H9 (cell line): ENCODE measurements around the gene ZNF837. TPM values are rescaled to one million over a fixed set of nuclear protein-coding genes. Genes with fewer than 3 reads are reported as not detected.

Experiments used
- DNase-seq: peaks from one replicate; pipeline ENCODE4 v3.0.0-alpha.2; 2017
- H2AFZ ChIP-seq: one replicate; pipeline ENCODE4 v1.6.1; 2013; ENCODE audit warnings: mild to moderate bottlenecking, low read length, control low read depth, moderate library complexity
- H2AK5ac ChIP-seq: 2 replicates; pipeline ENCODE4 v1.6.1; 2013; ENCODE audit warnings: low read length, control low read depth, mixed read lengths; ENCODE audit not compliant: insufficient read length
- H2BK120ac ChIP-seq: one replicate; pipeline ENCODE4 v1.6.1; 2013; ENCODE audit warnings: low read depth, mild to moderate bottlenecking, low read length, control low read depth, inconsistent platforms; ENCODE audit not compliant: poor library complexity, severe bottlenecking
- H2BK12ac ChIP-seq: 2 replicates; pipeline ENCODE4 v1.6.1; 2013; ENCODE audit warnings: low read length, control low read depth, mixed read lengths, low read depth; ENCODE audit not compliant: insufficient read length
- H2BK15ac ChIP-seq: 2 replicates; pipeline ENCODE4 v1.6.1; 2013; ENCODE audit warnings: low read depth, low read length, control low read depth
- H2BK20ac ChIP-seq: one replicate; pipeline ENCODE4 v1.6.1; 2013; ENCODE audit warnings: low read depth, mild to moderate bottlenecking, low read length, control low read depth, inconsistent platforms; ENCODE audit not compliant: poor library complexity, severe bottlenecking
- H2BK5ac ChIP-seq: 2 replicates; pipeline ENCODE4 v1.6.1; 2013; ENCODE audit warnings: low read length, control low read depth, mixed read lengths; ENCODE audit not compliant: insufficient read length
- H3K14ac ChIP-seq: 2 replicates; pipeline ENCODE4 v1.6.1; 2013; ENCODE audit warnings: low read length, control low read depth; ENCODE audit not compliant: insufficient read depth
- H3K18ac ChIP-seq: 2 replicates; pipeline ENCODE4 v1.6.1; 2013; ENCODE audit warnings: low read depth, mild to moderate bottlenecking, mixed read lengths, low read length, control low read depth; ENCODE audit not compliant: insufficient read length
- H3K23ac ChIP-seq: 2 replicates; pipeline ENCODE4 v1.6.1; 2013; ENCODE audit warnings: low read length, control low read depth, mixed read lengths, low read depth; ENCODE audit not compliant: insufficient read length
- H3K23me2 ChIP-seq: 2 replicates; pipeline ENCODE4 v1.6.1; 2013; ENCODE audit warnings: low read depth, mild to moderate bottlenecking, mixed read lengths, low read length, control low read depth; ENCODE audit not compliant: insufficient read length, poor library complexity, severe bottlenecking
- H3K27ac ChIP-seq: 2 replicates; pipeline ENCODE4 v1.5.1; 2013; ENCODE audit warnings: low read length, control low read depth, mixed read lengths, low read depth; ENCODE audit not compliant: insufficient read length
- H3K27me3 ChIP-seq: 2 replicates; pipeline ENCODE4 v1.6.1; 2013; ENCODE audit warnings: low read length, control low read depth, inconsistent platforms; ENCODE audit not compliant: insufficient read depth
- H3K4ac ChIP-seq: 2 replicates; pipeline ENCODE4 v1.6.1; 2013; ENCODE audit warnings: low read depth, mild to moderate bottlenecking, control low read depth, inconsistent platforms, low read length, moderate library complexity
- H3K4me1 ChIP-seq: 2 replicates; pipeline ENCODE4 v1.6.1; 2013; ENCODE audit warnings: low read length, control low read depth, inconsistent platforms; ENCODE audit not compliant: insufficient read depth
- H3K4me2 ChIP-seq: 2 replicates; pipeline ENCODE4 v1.6.1; 2013; ENCODE audit warnings: low read length, control low read depth, mixed read lengths; ENCODE audit not compliant: insufficient read length, insufficient read depth
- H3K56ac ChIP-seq: 2 replicates; pipeline ENCODE4 v1.6.1; 2013; ENCODE audit warnings: low read depth, mild to moderate bottlenecking, mixed read lengths, low read length, control low read depth; ENCODE audit not compliant: insufficient read length
- H3K79me1 ChIP-seq: 2 replicates; pipeline ENCODE4 v1.6.1; 2013; ENCODE audit warnings: low read depth, mild to moderate bottlenecking, moderate library complexity, low read length, control low read depth, inconsistent platforms; ENCODE audit not compliant: insufficient read depth, poor library complexity, severe bottlenecking
- H3K79me2 ChIP-seq: 2 replicates; pipeline ENCODE4 v1.6.1; 2013; ENCODE audit warnings: low read length, control low read depth, inconsistent platforms; ENCODE audit not compliant: insufficient read depth
- H3K9ac ChIP-seq: 2 replicates; pipeline ENCODE4 v1.6.1; 2013; ENCODE audit warnings: low read length, control low read depth, mixed read lengths; ENCODE audit not compliant: insufficient read length; ENCODE audit errors: extremely low read depth
- H3K9me3 ChIP-seq: one replicate; pipeline ENCODE4 v1.6.1; 2013; ENCODE audit warnings: low read depth, low read length, inconsistent platforms; ENCODE audit not compliant: control insufficient read depth
- H3T11ph ChIP-seq: one replicate; pipeline ENCODE4 v1.6.1; 2013; ENCODE audit warnings: mild to moderate bottlenecking, low read length, control low read depth, inconsistent platforms
- H4K20me1 ChIP-seq: one replicate; pipeline ENCODE4 v1.6.1; 2013; ENCODE audit not compliant: control insufficient read depth, insufficient read length, insufficient read depth
- H4K5ac ChIP-seq: 2 replicates; pipeline ENCODE4 v1.6.1; 2013; ENCODE audit warnings: low read depth, mild to moderate bottlenecking, mixed read lengths, low read length, control low read depth; ENCODE audit not compliant: insufficient read length
- H4K8ac ChIP-seq: replicated peaks from 2 replicates; pipeline ENCODE4 v1.6.1; 2013; ENCODE audit warnings: low read length, control low read depth, mixed read lengths, low read depth; ENCODE audit not compliant: insufficient read length
- H4K91ac ChIP-seq: 2 replicates; pipeline ENCODE4 v1.6.1; 2013; ENCODE audit warnings: low read depth, mild to moderate bottlenecking, moderate library complexity, mixed read lengths, low read length, control low read depth; ENCODE audit not compliant: insufficient read length
- H3K27ac Mint-ChIP-seq, 3 experiments: 2 replicates in 2 of 3; 3 replicates in 1 of 3; pipeline ENCODE4 v1.8.0; 2020 to 2021; ENCODE audit warnings: mixed read lengths in 3 of 3, mild to moderate bottlenecking in 1 of 3, moderate library complexity in 1 of 3
- H3K27me3 Mint-ChIP-seq: 2 replicates; pipeline ENCODE4 v1.8.0; 2021; ENCODE audit warnings: low read depth, mild to moderate bottlenecking, moderate library complexity, mixed read lengths
- H3K36me3 Mint-ChIP-seq, 3 experiments: 2 replicates in 2 of 3; 3 replicates in 1 of 3; pipeline ENCODE4 v1.8.0; 2020 to 2021; ENCODE audit warnings: low read depth in 3 of 3, mixed read lengths in 3 of 3; ENCODE audit not compliant: insufficient read depth in 1 of 3
- H3K4me1 Mint-ChIP-seq, 2 experiments: 2 replicates each; pipeline ENCODE4 v1.8.0; 2020; ENCODE audit warnings: mixed read lengths in 2 of 2
- H3K4me3 Mint-ChIP-seq, 2 experiments: 2 replicates in 1 of 2; 3 replicates in 1 of 2; pipeline ENCODE4 v1.8.0; 2020 to 2021; ENCODE audit warnings: mild to moderate bottlenecking in 2 of 2, mixed read lengths in 2 of 2, moderate library complexity in 1 of 2
- H3K9me3 Mint-ChIP-seq, 2 experiments: 2 replicates in 1 of 2; 3 replicates in 1 of 2; pipeline ENCODE4 v1.8.0; 2020; ENCODE audit warnings: mild to moderate bottlenecking in 2 of 2, mixed read lengths in 2 of 2, moderate library complexity in 1 of 2
- CTCF ChIP-seq: fragments of 200-600 bp; sonication (generic); conservative IDR thresholded peaks from 3 replicates; pipeline ENCODE4 v1.8.0; 2021; ENCODE audit warnings: antibody characterized with exemption, mild to moderate bottlenecking
- WGBS: extraction: QIAGEN DNeasy Blood & Tissue Kit; methylation state at CpG from one replicate; pipeline ENCODE4 v1.1.7; 2013; ENCODE audit warnings: missing lambda C conversion rate, low lambda C conversion rate, mixed read lengths; ENCODE audit not compliant: insufficient read length; ENCODE audit errors: extremely low coverage; 5-methylcytosine and 5-hydroxymethylcytosine counted together
- total RNA-seq: library from RNA; stranded (reverse); gene quantifications from 2 replicates; pipeline ENCODE4 v1.2.1, GENCODE V29; 2021

The ZNF837 gene
- total RNA-seq, 1 experiment from 2014 or later, result 3.4 TPM

- DNase-seq, result no peak
- no peak overlapping the region for H2BK120ac ChIP-seq
- H3K27ac ChIP-seq, result no peak overlapping the region
- H3T11ph ChIP-seq, result no peak overlapping the region
- no peak overlapping the region for H3K4ac ChIP-seq
- no peak for TF ChIP-seq CTCF
- no peak overlapping the region for H3K9ac ChIP-seq
- no peaks in the 10 kb centered on the region for H3K79me2 ChIP-seq
- WGBS, result no CpG with 5 or more reads among the region's 1 CpG
- H3K4me1 ChIP-seq, result no peaks in the 10 kb centered on the region
- no peak overlapping the region for H4K8ac ChIP-seq
- no peak overlapping the region for H3K14ac ChIP-seq
- H3K23ac ChIP-seq, result no peak overlapping the region
- H2BK15ac ChIP-seq, result no peak overlapping the region
- no peak overlapping the region for H2AK5ac ChIP-seq
- H3K4me3 Mint-ChIP-seq, result no peak overlapping the region; a peak in 1 of 5 replicates
- H3K23me2 ChIP-seq, result no peaks in the 10 kb centered on the region
- no peak overlapping the region for H3K4me2 ChIP-seq
- no peaks in the 10 kb centered on the region for H3K79me1 ChIP-seq
- H3K36me3 Mint-ChIP-seq, result peaks cover 0 to 8% (median 6%) of the 10 kb centered on the region in 3 experiments; a peak in 4 of 7 replicates
- H2BK12ac ChIP-seq, result no peak overlapping the region
- no peaks in the 10 kb centered on the region for H3K9me3 ChIP-seq
- H2AFZ ChIP-seq, result no peak overlapping the region
- H3K27ac Mint-ChIP-seq, result no peak overlapping the region
- no peaks in the 10 kb centered on the region for H3K27me3 ChIP-seq
- no peak overlapping the region for H4K91ac ChIP-seq
- H4K20me1 ChIP-seq, result no peaks in the 10 kb centered on the region
- H2BK20ac ChIP-seq, result no peak overlapping the region
- no peak overlapping the region for H4K5ac ChIP-seq
- H3K27me3 Mint-ChIP-seq, result no peaks in the 10 kb centered on the region
- H2BK5ac ChIP-seq, result no peak overlapping the region
- H3K18ac ChIP-seq, result no peak overlapping the region
- peaks cover 4 to 5% of the 10 kb centered on the region in 2 experiments; a peak in 3 of 4 replicates for H3K4me1 Mint-ChIP-seq
- H3K9me3 Mint-ChIP-seq, result no peaks in the 10 kb centered on the region
- H3K56ac ChIP-seq, result no peak overlapping the region
Measured at GRCh38 chr19:58332697-58333096, 48.1 kb downstream of the ZNF837 start.
